Transverse colon (tissue), 4 donors: ENCODE data around the gene NFE2L3. TPM values are rescaled to one million over a fixed set of nuclear protein-coding genes. Genes with fewer than 3 reads are reported as not detected.
"Not testable (repeated sequence)": the region's sequence is repeated elsewhere in the genome, so short reads cannot be mapped to it uniquely, and the experiment has no call there.

Experiments used
- DNase-seq: peaks from one replicate; pipeline ENCODE4 v3.0.0-alpha.2; 2019
- H3K27ac ChIP-seq, 4 donors: fragments of 200-600 bp; sonication (generic); 2 replicates each; pipeline ENCODE4 v1.5.1; 2016 to 2018; ENCODE audit warnings: inconsistent platforms in 4 of 4
- H3K27me3 ChIP-seq: fragments of 200-600 bp; sonication (generic); 2 replicates; pipeline ENCODE4 v1.5.1; 2017; ENCODE audit warnings: inconsistent platforms
- H3K36me3 ChIP-seq, 4 donors: fragments of 200-600 bp; sonication (generic); 2 replicates each; pipeline ENCODE4 v1.5.1; 2017 to 2019; ENCODE audit warnings: inconsistent platforms in 4 of 4
- H3K4me1 ChIP-seq, 4 donors: fragments of 200-600 bp; sonication (generic); 2 replicates each; pipeline ENCODE4 v1.5.1; 2017 to 2020; ENCODE audit warnings: inconsistent platforms in 4 of 4
- H3K4me3 ChIP-seq, 4 donors: fragments of 200-600 bp; sonication (generic); 1 replicate in 1 of 4; 2 replicates in 3 of 4; pipeline versions ENCODE4 v1.5.1 to v1.6.1; 2017 to 2019; ENCODE audit warnings: inconsistent platforms in 4 of 4
- H3K9me3 ChIP-seq, 2 donors: fragments of 200-600 bp; sonication (generic); 2 replicates each; pipeline ENCODE4 v1.5.1; 2017 to 2019; ENCODE audit warnings: inconsistent platforms in 2 of 2
- EP300 ChIP-seq: sonication (generic); formaldehyde crosslinking; IDR thresholded peaks from one replicate; pipeline ENCODE4 v1.6.1; 2017; ENCODE audit warnings: antibody characterized with exemption, low read depth
- POLR2A ChIP-seq: fragments of 450-650 bp; IDR thresholded peaks from one replicate; pipeline ENCODE4 v1.6.1; 2016; ENCODE audit warnings: antibody characterized with exemption, mild to moderate bottlenecking, moderate library complexity
- POLR2AphosphoS5 ChIP-seq, 3 donors: sonication (generic); formaldehyde crosslinking; IDR thresholded peaks; one replicate each; pipeline ENCODE4 v1.6.1; 2016; ENCODE audit warnings: antibody characterized with exemption in 3 of 3
- WGBS, 2 donors: methylation state at CpG; one replicate each; pipeline ENCODE4 v1.1.5; 2018; ENCODE audit warnings: low coverage in 1 of 2; 5-methylcytosine and 5-hydroxymethylcytosine counted together
- in situ Hi-C, 4 donors: fragments of 200-750 bp; cut with MboI; loops; one replicate each; pipeline versions ENCODE4 v1.15.0 to v1.15.1; 2017; ENCODE audit warnings: low sequenced_read_pairs in 3 of 4, low pct_ligation_motif_present in 1 of 4, low pct_unique_long_range_greater_than_20kb in 1 of 4
- intact Hi-C: fragments of 100-400 bp; cut with DNase I; formaldehyde crosslinking; loops from one replicate; pipeline ENCODE4 v1.15.1; 2023; ENCODE audit warnings: low total_unique reads
- total RNA-seq, 4 donors: library from RNA; depleted of rRNA; stranded (reverse); fragments of >200 nt; gene quantifications; one replicate each; pipeline ENCODE4 v1.1.0, GENCODE V29; 2016
- TF ChIP-seq, protein P1 (sequence below), 5 experiments: fragments of 200-600 bp in 3 of 5; fragments of 450-650 bp in 2 of 5; sonication (generic) in 3 of 5; IDR thresholded peaks; 1 replicate in 2 of 5; 2 replicates in 3 of 5; pipeline ENCODE4 v1.5.1; 2016 to 2017; ENCODE audit warnings: antibody characterized with exemption in 5 of 5, inconsistent platforms in 3 of 5, mild to moderate bottlenecking in 2 of 5, moderate library complexity in 1 of 5

The NFE2L3 gene
- total RNA-seq, 4 donors from 2014 or later, result 1.4 to 11.4 (median 6.6) TPM

DNA sequence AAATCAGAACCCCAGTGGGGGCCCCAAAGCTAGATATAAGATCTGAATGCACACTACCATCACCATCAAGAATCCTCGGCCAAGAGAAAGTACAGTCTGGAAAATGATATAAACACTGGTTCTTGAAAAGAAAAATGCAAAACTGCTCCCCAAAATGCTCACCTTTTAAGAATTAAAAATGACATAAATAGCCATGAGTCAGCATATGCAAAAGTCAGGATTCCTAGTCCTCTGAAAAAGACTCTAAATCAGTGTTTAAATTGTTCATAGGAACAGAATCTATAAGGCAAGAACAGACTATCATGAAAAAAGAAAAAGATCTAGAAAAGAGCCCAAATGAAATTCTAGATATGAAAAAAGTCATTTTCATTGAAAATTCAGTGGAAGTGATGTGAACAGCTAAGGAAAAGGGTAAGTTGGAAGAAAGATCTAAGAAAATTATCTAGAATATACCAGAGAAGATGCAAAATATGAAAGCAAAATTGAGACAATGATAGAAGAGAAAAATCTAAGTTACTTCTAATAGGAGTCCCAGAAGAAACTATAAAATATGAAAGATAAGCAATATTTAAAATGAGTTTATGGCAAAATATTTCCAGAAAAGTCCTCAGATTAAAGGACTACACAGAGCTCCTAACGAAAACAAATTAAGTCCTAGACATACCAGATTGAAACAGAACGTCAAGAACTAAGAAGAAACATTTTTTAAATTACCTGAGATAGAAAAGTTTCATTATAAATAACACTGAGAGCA is 29.7 kb downstream of the NFE2L3 start:
- intact Hi-C loops, result no loop called here
- no peak for TF ChIP-seq POLR2A
- Histone ChIP-seq H3K4me1 (no peaks in the 10 kb centered on the region), H3K27me3 (no peaks in the 10 kb centered on the region), H3K9me3 (no peaks in the 10 kb centered on the region), H3K36me3 (no peaks in the 10 kb centered on the region), H3K4me3 (no peak overlapping the region), H3K27ac (no peak overlapping the region)
- DNase-seq, result no peak
- WGBS, 2 donors, result 63 to 67% methylated on average over 3 of the region's 3 CpGs
- in situ Hi-C loops, result loop anchor here in 2 of 4 donors (25.0 kb wide), 1 partner anchor 981 kb away; the partner anchor contains the start of genes HOXA10 (in 2 of the 2), HOXA3 (in 2 of the 2), HOXA7 (in 2 of the 2) and HOXA9 (in 2 of the 2)

DNA sequence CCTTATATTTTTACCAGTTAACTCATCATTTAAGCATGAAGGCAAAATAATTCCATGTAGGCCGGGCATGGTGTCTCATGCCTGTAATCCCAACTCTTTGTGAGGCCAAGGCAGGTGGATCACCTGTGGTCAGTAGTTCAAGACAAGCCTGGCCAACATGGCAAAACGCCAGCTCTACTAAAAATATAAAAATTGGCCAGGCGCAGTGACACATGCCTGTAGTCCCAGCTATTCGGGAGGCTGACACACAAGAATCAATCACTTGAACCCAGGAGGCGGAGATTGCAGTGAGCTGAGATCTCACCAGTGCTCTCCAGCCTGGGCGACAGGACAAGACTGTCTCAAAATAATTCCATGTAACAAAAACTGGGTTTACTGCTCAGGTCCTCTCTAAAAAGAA is 30.3 kb downstream of the NFE2L3 start:
- H3K27ac ChIP-seq, result no peak overlapping the region
- H3K9me3 ChIP-seq, result no peaks in the 10 kb centered on the region
- intact Hi-C loops, result no loop called here
- H3K4me3 ChIP-seq, result no peak overlapping the region
- no peaks in the 10 kb centered on the region for H3K27me3 ChIP-seq
- TF ChIP-seq POLR2AphosphoS5 (IDR thresholded peaks at IDR 0.05) (peak in 1 of 3 donors; percentile 42), EP300 (no peak), POLR2A (peak; percentile 8)
- no peak for DNase-seq
- in situ Hi-C loops, result loop anchor here in 2 of 4 donors (25.0 kb wide), 1 partner anchor 980 kb away; the partner anchor contains the start of genes HOXA10 (in 2 of the 2), HOXA3 (in 2 of the 2), HOXA7 (in 2 of the 2) and HOXA9 (in 2 of the 2)
- no peaks in the 10 kb centered on the region for H3K36me3 ChIP-seq
- 68 to 89% methylated on average over 3 to 6 of the region's 6 CpGs for WGBS, 2 donors
- H3K4me1 ChIP-seq, result no peaks in the 10 kb centered on the region

DNA sequence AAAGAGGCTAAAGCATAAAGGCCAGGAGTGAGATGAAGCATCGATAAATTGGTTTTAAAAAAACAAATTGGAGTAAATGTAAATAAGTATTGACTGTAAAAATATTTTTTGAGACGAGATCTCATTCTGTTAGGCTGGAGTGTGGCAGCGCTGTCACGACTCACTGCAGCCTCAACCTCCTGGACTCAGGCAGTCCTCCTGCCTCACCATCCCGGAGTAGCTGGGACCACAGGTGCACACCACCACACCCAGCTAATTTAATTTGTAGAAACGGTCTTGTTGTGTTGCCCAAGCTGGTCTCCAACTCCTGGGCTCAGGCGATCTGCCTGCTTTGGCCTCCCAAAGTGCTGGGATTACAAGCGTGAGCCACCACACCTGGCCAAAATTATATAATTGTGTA is 30.7 kb downstream of the NFE2L3 start:
- H3K4me3 ChIP-seq, result no peak overlapping the region

DNA sequence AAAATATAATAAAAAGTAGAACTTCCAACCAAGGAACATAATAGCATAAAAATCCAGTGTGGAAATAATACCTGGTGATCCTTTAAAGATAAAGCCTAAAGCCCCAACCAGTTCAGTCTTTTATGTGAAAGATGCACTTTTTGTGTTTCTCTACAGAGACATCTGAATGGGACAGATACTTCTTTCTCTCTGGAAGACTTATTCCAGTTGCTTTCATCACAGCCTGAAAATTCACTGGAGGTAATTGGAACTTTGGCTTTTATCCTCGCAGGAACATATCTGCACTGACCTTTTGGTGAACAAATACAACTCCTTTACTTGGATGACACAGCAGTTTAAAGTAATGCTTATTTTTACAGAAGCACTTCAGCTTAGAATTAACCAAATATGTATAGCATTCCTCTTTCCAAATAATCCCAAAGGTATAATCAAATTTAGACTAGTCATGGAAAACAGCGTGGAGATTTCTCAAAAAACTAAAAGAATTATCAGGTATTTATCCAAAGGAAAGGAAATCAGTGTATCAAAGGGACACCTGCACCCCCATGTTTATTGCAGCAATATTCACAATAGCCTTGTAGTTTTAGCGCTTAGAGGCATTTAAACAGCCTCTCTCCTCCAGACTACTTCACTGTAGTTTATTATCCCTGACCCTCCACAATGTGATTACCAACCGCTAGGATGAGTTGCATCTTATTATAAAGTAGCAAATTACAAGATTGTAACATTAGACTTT is 31.7 kb downstream of the NFE2L3 start:
- WGBS, 2 donors, result 37 to 51% methylated on average over 4 of the region's 4 CpGs
- H3K36me3 ChIP-seq, result peaks cover 0 to 4% (median 0%) of the 10 kb centered on the region in 4 donors
- intact Hi-C loops (no loop called here), in situ Hi-C loops (loop anchor here in 2 of 4 donors (25.0 kb wide), 1 partner anchor 979 kb away; the partner anchor contains the start of genes HOXA10 (in 2 of the 2), HOXA3 (in 2 of the 2), HOXA7 (in 2 of the 2) and HOXA9 (in 2 of the 2))
- TF ChIP-seq EP300 (no peak), POLR2AphosphoS5 (IDR thresholded peaks at IDR 0.05) (peak in 1 of 3 donors; percentile 11)
- no peaks in the 10 kb centered on the region for H3K9me3 ChIP-seq
- no peaks in the 10 kb centered on the region for H3K27me3 ChIP-seq
- no peaks in the 10 kb centered on the region for H3K4me1 ChIP-seq
- DNase-seq, result no peak
- H3K27ac ChIP-seq, result no peak overlapping the region
- no peak overlapping the region for H3K4me3 ChIP-seq

More for the DNA sequence above, 30.7 kb downstream of the NFE2L3 start:
- Histone ChIP-seq H3K36me3 (no peaks in the 10 kb centered on the region), H3K4me1 (no peaks in the 10 kb centered on the region), H3K9me3 (no peaks in the 10 kb centered on the region), H3K27ac (no peak overlapping the region), H3K27me3 (no peaks in the 10 kb centered on the region)
- TF ChIP-seq POLR2A, result no peak
- no peak for TF ChIP-seq POLR2AphosphoS5 (IDR thresholded peaks at IDR 0.05)
- TF ChIP-seq, protein P1, sequence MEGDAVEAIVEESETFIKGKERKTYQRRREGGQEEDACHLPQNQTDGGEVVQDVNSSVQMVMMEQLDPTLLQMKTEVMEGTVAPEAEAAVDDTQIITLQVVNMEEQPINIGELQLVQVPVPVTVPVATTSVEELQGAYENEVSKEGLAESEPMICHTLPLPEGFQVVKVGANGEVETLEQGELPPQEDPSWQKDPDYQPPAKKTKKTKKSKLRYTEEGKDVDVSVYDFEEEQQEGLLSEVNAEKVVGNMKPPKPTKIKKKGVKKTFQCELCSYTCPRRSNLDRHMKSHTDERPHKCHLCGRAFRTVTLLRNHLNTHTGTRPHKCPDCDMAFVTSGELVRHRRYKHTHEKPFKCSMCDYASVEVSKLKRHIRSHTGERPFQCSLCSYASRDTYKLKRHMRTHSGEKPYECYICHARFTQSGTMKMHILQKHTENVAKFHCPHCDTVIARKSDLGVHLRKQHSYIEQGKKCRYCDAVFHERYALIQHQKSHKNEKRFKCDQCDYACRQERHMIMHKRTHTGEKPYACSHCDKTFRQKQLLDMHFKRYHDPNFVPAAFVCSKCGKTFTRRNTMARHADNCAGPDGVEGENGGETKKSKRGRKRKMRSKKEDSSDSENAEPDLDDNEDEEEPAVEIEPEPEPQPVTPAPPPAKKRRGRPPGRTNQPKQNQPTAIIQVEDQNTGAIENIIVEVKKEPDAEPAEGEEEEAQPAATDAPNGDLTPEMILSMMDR (IDR thresholded peaks at IDR 0.05), result no peak
- TF ChIP-seq EP300, result no peak
- in situ Hi-C loops (loop anchor here in 2 of 4 donors (25.0 kb wide), 1 partner anchor 980 kb away; the partner anchor contains the start of genes HOXA10 (in 2 of the 2), HOXA3 (in 2 of the 2), HOXA7 (in 2 of the 2) and HOXA9 (in 2 of the 2)), intact Hi-C loops (no loop called here)
- WGBS, 2 donors, result 66 to 89% methylated on average over 5 to 8 of the region's 8 CpGs
- DNase-seq, result no peak

DNA sequence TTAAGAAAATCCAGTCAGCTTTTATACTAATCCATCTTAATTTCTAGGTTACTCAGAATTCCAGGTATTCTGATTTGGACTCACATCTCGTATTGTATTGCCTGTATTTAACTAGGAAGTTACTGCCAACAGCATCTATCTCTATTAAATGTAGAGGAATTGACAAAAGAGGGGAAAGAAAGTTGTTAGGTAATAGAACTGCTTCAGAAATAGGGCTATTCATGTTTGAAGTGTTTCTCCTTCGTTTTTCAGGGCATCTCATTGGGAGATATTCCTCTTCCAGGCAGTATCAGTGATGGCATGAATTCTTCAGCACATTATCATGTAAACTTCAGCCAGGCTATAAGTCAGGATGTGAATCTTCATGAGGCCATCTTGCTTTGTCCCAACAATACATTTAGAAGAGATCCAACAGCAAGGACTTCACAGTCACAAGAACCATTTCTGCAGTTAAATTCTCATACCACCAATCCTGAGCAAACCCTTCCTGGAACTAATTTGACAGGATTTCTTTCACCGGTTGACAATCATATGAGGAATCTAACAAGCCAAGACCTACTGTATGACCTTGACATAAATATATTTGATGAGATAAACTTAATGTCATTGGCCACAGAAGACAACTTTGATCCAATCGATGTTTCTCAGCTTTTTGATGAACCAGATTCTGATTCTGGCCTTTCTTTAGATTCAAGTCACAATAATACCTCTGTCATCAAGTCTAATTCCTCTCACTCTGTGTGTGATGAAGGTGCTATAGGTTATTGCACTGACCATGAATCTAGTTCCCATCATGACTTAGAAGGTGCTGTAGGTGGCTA is 32.5 kb downstream of the NFE2L3 start:
- H3K4me3 ChIP-seq, intact Hi-C loops, H3K9me3 ChIP-seq, DNase-seq, H3K27me3 ChIP-seq, H3K4me1 ChIP-seq, H3K27ac ChIP-seq: not testable (repeated sequence)
- in situ Hi-C loops, result loop anchor here in 2 of 4 donors (25.0 kb wide), 1 partner anchor 978 kb away; the partner anchor contains the start of genes HOXA10 (in 2 of the 2), HOXA3 (in 2 of the 2), HOXA7 (in 2 of the 2) and HOXA9 (in 2 of the 2)
- WGBS, 2 donors, result 80% methylated on average over 4 of the region's 4 CpGs
- peaks cover 0 to 11% (median 1%) of the 10 kb centered on the region in 4 donors for H3K36me3 ChIP-seq
- peak in 1 of 3 donors; percentile 4 for TF ChIP-seq POLR2AphosphoS5 (IDR thresholded peaks at IDR 0.05)
